ENCODE data around the gene CGAS. TPM values are rescaled to one million over a fixed set of nuclear protein-coding genes. Genes with fewer than 3 reads are reported as not detected.

The CGAS gene
- total and polyA plus RNA-seq, 4 donors = 2.1 to 14.0 (median 7.7) TPM

DNA sequence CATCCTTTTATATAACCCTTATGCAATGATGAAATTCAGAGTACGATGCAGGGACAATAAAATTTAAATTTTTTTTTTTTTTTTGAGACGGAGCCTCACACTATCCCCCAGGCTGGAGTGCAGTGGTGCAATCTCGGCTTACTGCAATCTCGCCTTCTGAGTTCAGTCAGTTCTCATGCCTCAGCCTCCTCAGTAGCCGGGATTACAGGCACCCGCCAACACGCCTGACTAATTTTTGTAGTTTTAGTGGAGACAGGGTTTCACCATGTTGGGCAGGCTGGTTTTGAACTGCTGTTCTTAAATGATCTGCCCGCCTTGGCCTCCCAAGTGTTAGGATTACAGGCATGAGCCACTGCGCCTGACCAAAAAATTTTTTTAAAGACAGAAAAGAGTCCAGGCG lies 24.6 kb upstream of the CGAS start:
- Histone ChIP-seq H3K4me1 (ENCODE audit: control insufficient read depth in 5 of 5, insufficient read depth in 5 of 5, low read length in 5 of 5) (no peaks in the 10 kb centered on the region), H3K27me3 (ENCODE audit: control insufficient read depth in 3 of 3, insufficient read depth in 3 of 3, low read length in 2 of 3) (no peaks in the 10 kb centered on the region), H3K27ac (ENCODE audit: low read depth in 1 of 2, low read length in 1 of 2) (no peak overlapping the region), H3K36me3 (ENCODE audit: control insufficient read depth in 4 of 4, insufficient read depth in 4 of 4, low read length in 4 of 4) (peaks cover 20 to 46% (median 41%) of the 10 kb centered on the region in 4 donors), H3K9me3 (ENCODE audit: control insufficient read depth in 4 of 4, insufficient read depth in 3 of 4, low read length in 3 of 4) (no peaks in the 10 kb centered on the region), H3K9ac (ENCODE audit: insufficient read depth in 1 of 2, low read length in 2 of 2) (no peak overlapping the region), H3K4me3 (no peak overlapping the region)
- DNase-seq (no peak), ATAC-seq (ENCODE audit: insufficient read depth, low FRiP score) (no peak)
- WGBS, 2 donors = 96 to 97% methylated on average over 10 of the region's 10 CpGs
- TF ChIP-seq, protein P1, sequence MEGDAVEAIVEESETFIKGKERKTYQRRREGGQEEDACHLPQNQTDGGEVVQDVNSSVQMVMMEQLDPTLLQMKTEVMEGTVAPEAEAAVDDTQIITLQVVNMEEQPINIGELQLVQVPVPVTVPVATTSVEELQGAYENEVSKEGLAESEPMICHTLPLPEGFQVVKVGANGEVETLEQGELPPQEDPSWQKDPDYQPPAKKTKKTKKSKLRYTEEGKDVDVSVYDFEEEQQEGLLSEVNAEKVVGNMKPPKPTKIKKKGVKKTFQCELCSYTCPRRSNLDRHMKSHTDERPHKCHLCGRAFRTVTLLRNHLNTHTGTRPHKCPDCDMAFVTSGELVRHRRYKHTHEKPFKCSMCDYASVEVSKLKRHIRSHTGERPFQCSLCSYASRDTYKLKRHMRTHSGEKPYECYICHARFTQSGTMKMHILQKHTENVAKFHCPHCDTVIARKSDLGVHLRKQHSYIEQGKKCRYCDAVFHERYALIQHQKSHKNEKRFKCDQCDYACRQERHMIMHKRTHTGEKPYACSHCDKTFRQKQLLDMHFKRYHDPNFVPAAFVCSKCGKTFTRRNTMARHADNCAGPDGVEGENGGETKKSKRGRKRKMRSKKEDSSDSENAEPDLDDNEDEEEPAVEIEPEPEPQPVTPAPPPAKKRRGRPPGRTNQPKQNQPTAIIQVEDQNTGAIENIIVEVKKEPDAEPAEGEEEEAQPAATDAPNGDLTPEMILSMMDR (IDR thresholded peaks at IDR 0.05; ENCODE audit: control extremely low read depth, extremely low read depth) = no peak

GRCh38 chr6:73471686-73472290 lies 19.7 kb upstream of the CGAS start:
- H3K27ac ChIP-seq (ENCODE audit: low read depth in 1 of 2, low read length in 1 of 2) = no peak overlapping the region
- DNase-seq = no peak
- peaks cover 4 to 49% (median 33%) of the 10 kb centered on the region in 4 donors for H3K36me3 ChIP-seq (ENCODE audit: control insufficient read depth in 4 of 4, insufficient read depth in 4 of 4, low read length in 4 of 4)
- no peaks in the 10 kb centered on the region for H3K9me3 ChIP-seq (ENCODE audit: control insufficient read depth in 4 of 4, insufficient read depth in 3 of 4, low read length in 3 of 4)
- 82 to 90% methylated on average over 2 of the region's 2 CpGs for WGBS, 2 donors
- no peak overlapping the region for H3K9ac ChIP-seq (ENCODE audit: insufficient read depth in 1 of 2, low read length in 2 of 2)
- no peaks in the 10 kb centered on the region for H3K27me3 ChIP-seq (ENCODE audit: control insufficient read depth in 3 of 3, insufficient read depth in 3 of 3, low read length in 2 of 3)
- no peak overlapping the region for H3K4me3 ChIP-seq
- TF ChIP-seq, protein P1 (IDR thresholded peaks at IDR 0.05; ENCODE audit: control extremely low read depth, extremely low read depth) = no peak
- H3K4me1 ChIP-seq (ENCODE audit: control insufficient read depth in 5 of 5, insufficient read depth in 5 of 5, low read length in 5 of 5) = no peaks in the 10 kb centered on the region
- no peak for ATAC-seq (ENCODE audit: insufficient read depth, low FRiP score)

GRCh38 chr6:73461537-73462350 lies 9.6 kb upstream of the CGAS start, which contains the start of gene MTO1:
Gene MTO1 (plus strand): TSS chr6:73461737. CDS start chr6:73461855, 118 bp downstream.
- peak within 1 kb of the TSS; percentile 85 to 96 for H3K27ac ChIP-seq (ENCODE audit: low read depth in 1 of 2, low read length in 1 of 2)
- TF ChIP-seq, protein P1 (IDR thresholded peaks at IDR 0.05; ENCODE audit: control extremely low read depth, extremely low read depth) = no peak
- DNase-seq (peak; percentile 91 to 96 (median 94)), ATAC-seq (ENCODE audit: insufficient read depth, low FRiP score) (peak; percentile 96)
- no peaks in the 10 kb centered on the region for H3K9me3 ChIP-seq (ENCODE audit: control insufficient read depth in 4 of 4, insufficient read depth in 3 of 4, low read length in 3 of 4)
- peak within 1 kb of the TSS; percentile 64 for H3K4me3 ChIP-seq
- H3K4me1 ChIP-seq (ENCODE audit: control insufficient read depth in 5 of 5, insufficient read depth in 5 of 5, low read length in 5 of 5) = peaks cover 0 to 3% (median 0%) of the 10 kb centered on the region in 5 donors
- peak within 1 kb of the TSS; percentile 92 to 93 for H3K9ac ChIP-seq (ENCODE audit: insufficient read depth in 1 of 2, low read length in 2 of 2)
- WGBS, 2 donors = 0% methylated on average over 55 of the region's 55 CpGs
- peaks cover 1 to 8% (median 2%) of the 10 kb centered on the region in 4 donors for H3K36me3 ChIP-seq (ENCODE audit: control insufficient read depth in 4 of 4, insufficient read depth in 4 of 4, low read length in 4 of 4)
- H3K27me3 ChIP-seq (ENCODE audit: control insufficient read depth in 3 of 3, insufficient read depth in 3 of 3, low read length in 2 of 3) = no peaks in the 10 kb centered on the region

All from lung (tissue), 12 donors.